HepG2 (cell line): ENCODE results near the gene RGL3. TPM values are rescaled to one million over a fixed set of nuclear protein-coding genes. Genes with fewer than 3 reads are reported as not detected.

ENCODE experiments used
- ARHGAP35 ChIP-seq: sonication (generic); formaldehyde crosslinking; IDR thresholded peaks from 2 replicates; pipeline ENCODE4 v1.9.0; 2022; ENCODE audit warnings: mild to moderate bottlenecking, inconsistent platforms, moderate library complexity, missing genetic modification reagents, borderline replicate concordance
- ATF3 ChIP-seq: sonication (generic); formaldehyde crosslinking; IDR thresholded peaks from 2 replicates; pipeline ENCODE4 v1.4.0; 2020; ENCODE audit warnings: missing genetic modification reagents
- CEBPB ChIP-seq: IDR thresholded peaks from 2 replicates; pipeline ENCODE4 v1.6.1; 2011; ENCODE audit warnings: low read depth, low read length, improper control_type of control experiment, borderline replicate concordance
- CHCHD3 ChIP-seq: sonication (generic); formaldehyde crosslinking; IDR thresholded peaks from 2 replicates; pipeline ENCODE4 v1.8.0; 2022; ENCODE audit warnings: mild to moderate bottlenecking, missing genetic modification reagents, moderate library complexity
- HDAC2 ChIP-seq: sonication (generic); formaldehyde crosslinking; IDR thresholded peaks from 2 replicates; pipeline ENCODE4 v1.4.0; 2020; ENCODE audit warnings: missing genetic modification reagents
- ISL2 ChIP-seq: sonication (generic); formaldehyde crosslinking; IDR thresholded peaks from 2 replicates; pipeline ENCODE4 v1.5.0; 2020; ENCODE audit warnings: missing genetic modification reagents
- KDM2A ChIP-seq: sonication (generic); formaldehyde crosslinking; IDR thresholded peaks from 2 replicates; pipeline ENCODE4 v1.4.0; 2020; ENCODE audit warnings: low read depth, missing genetic modification reagents, borderline replicate concordance
- MBD4 ChIP-seq: IDR thresholded peaks from 2 replicates; pipeline ENCODE4 v1.6.1; 2012; ENCODE audit warnings: low read length, inconsistent platforms, borderline replicate concordance
- MBNL3 ChIP-seq: fragments of 250-450 bp; sonication (Bioruptor Pico); conservative IDR thresholded peaks from 2 replicates; pipeline ENCODE4 v1.8.0; 2022; ENCODE audit warnings: mild to moderate bottlenecking, inconsistent platforms
- NFIC ChIP-seq: IDR thresholded peaks from 2 replicates; pipeline ENCODE4 v1.6.1; 2012; ENCODE audit warnings: mild to moderate bottlenecking, low read length, inconsistent platforms
- SNAI1 ChIP-seq: sonication (generic); formaldehyde crosslinking; IDR thresholded peaks from 2 replicates; pipeline ENCODE4 v1.5.0; 2020; ENCODE audit warnings: mild to moderate bottlenecking, missing genetic modification reagents, borderline replicate concordance
- SNRNP70 ChIP-seq: fragments of 200-400 bp; formaldehyde crosslinking; IDR thresholded peaks from 2 replicates; pipeline ENCODE4 v1.6.1; 2017; ENCODE audit warnings: mild to moderate bottlenecking, low read depth, low read length, moderate library complexity
- THAP9 ChIP-seq: sonication (generic); formaldehyde crosslinking; IDR thresholded peaks from 2 replicates; pipeline ENCODE4; 2020; ENCODE audit warnings: missing genetic modification reagents, mild to moderate bottlenecking, borderline replicate concordance
- ZBTB44 ChIP-seq: sonication (generic); formaldehyde crosslinking; IDR thresholded peaks from 2 replicates; pipeline ENCODE4 v1.4.0; 2020; ENCODE audit warnings: missing genetic modification reagents
- ZFAT ChIP-seq: sonication (generic); formaldehyde crosslinking; conservative IDR thresholded peaks from 2 replicates; pipeline ENCODE4 v1.8.1; 2023; ENCODE audit warnings: missing genetic modification reagents, inconsistent platforms
- ZNF138 ChIP-seq: sonication (generic); formaldehyde crosslinking; IDR thresholded peaks from 2 replicates; pipeline ENCODE4 v1.5.0; 2020; ENCODE audit warnings: mild to moderate bottlenecking, low read depth, missing genetic modification reagents
- ZNF263 ChIP-seq: sonication (generic); formaldehyde crosslinking; IDR thresholded peaks from 2 replicates; pipeline ENCODE4 v1.4.0; 2020; ENCODE audit warnings: missing genetic modification reagents
- ZNF512 ChIP-seq: sonication (generic); formaldehyde crosslinking; IDR thresholded peaks from 2 replicates; pipeline ENCODE4 v1.4.0; 2020; ENCODE audit warnings: mild to moderate bottlenecking, missing genetic modification reagents
- ZNF557 ChIP-seq: sonication (generic); formaldehyde crosslinking; IDR thresholded peaks from 2 replicates; pipeline ENCODE4 v1.4.0; 2020; ENCODE audit warnings: missing genetic modification reagents
- ZNF670 ChIP-seq: sonication (generic); formaldehyde crosslinking; IDR thresholded peaks from 2 replicates; pipeline ENCODE4 v1.8.0; 2022; ENCODE audit warnings: mild to moderate bottlenecking, missing genetic modification reagents, borderline replicate concordance
- ZNF672 ChIP-seq: sonication (generic); formaldehyde crosslinking; IDR thresholded peaks from 2 replicates; pipeline ENCODE4 v1.8.1; 2022; ENCODE audit warnings: missing genetic modification reagents
- ZNF816 ChIP-seq: sonication (generic); formaldehyde crosslinking; IDR thresholded peaks from 2 replicates; pipeline ENCODE4 v1.8.0; 2022; ENCODE audit warnings: missing genetic modification reagents, mild to moderate bottlenecking, borderline replicate concordance
- ZNF891 ChIP-seq: sonication (generic); formaldehyde crosslinking; IDR thresholded peaks from 2 replicates; pipeline ENCODE4 v1.5.0; 2020; ENCODE audit warnings: mild to moderate bottlenecking, missing genetic modification reagents
- ZSCAN29 ChIP-seq: sonication (generic); formaldehyde crosslinking; conservative IDR thresholded peaks from 2 replicates; pipeline ENCODE4 v1.4.0; 2020; ENCODE audit warnings: mild to moderate bottlenecking, missing genetic modification reagents
- polyA plus RNA-seq, 8 experiments: library from polyadenylated mRNA; depleted of rRNA in 3 of 8; stranded (reverse) in 7 of 8; unstranded in 1 of 8; fragments of >200 nt; fragmentation: Illumina TruSeq in 4 of 8; extraction: Trizol in 4 of 8; gene quantifications; 2 replicates each; pipeline versions ENCODE4 v1.2.1 to v1.2.3, GENCODE V29; 2011 to 2016; ENCODE audit warnings: low read depth in 4 of 8, missing spikeins in 1 of 8, mixed read lengths in 1 of 8; ENCODE audit not compliant: insufficient read depth in 1 of 8
- total RNA-seq, 5 experiments: library from RNA; depleted of rRNA; stranded (reverse); fragments of >200 nt; fragmentation: Illumina TruSeq; extraction: Trizol; gene quantifications; 2 replicates each; pipeline ENCODE4 v1.2.3, GENCODE V29; 2016; ENCODE audit warnings: low read depth in 1 of 5

Gene RGL3
- total and polyA plus RNA-seq, 2 of the 13 experiments (the other 11 are each of a cell fraction or from before 2014, with no cell fraction given) = 4.2 to 7.6 TPM

- TF ChIP-seq ZNF672 (CRISPR knock-in tag) (no peak), SNRNP70 (no peak), ARHGAP35 (CRISPR knock-in tag) (no peak), SNAI1 (CRISPR knock-in tag) (no peak), ZNF138 (CRISPR knock-in tag) (no peak), MBD4 (no peak), ZFAT (CRISPR knock-in tag) (no peak), ZBTB44 (CRISPR knock-in tag) (no peak), CEBPB (no peak), THAP9 (peak; percentile 35; the same call in 1 of the 2 replicates), ZNF263 (CRISPR knock-in tag) (peak; percentile 53; the same call in 1 of the 2 replicates), HDAC2 (no peak), ZNF816 (CRISPR knock-in tag) (no peak), ZNF512 (CRISPR knock-in tag) (no peak), ZNF557 (CRISPR knock-in tag) (no peak), MBNL3 (no peak), ZNF670 (no peak), ISL2 (CRISPR knock-in tag) (no peak), CHCHD3 (CRISPR knock-in tag) (no peak), NFIC (no peak), ZSCAN29 (CRISPR knock-in tag) (no peak), ATF3 (CRISPR knock-in tag) (no peak), KDM2A (CRISPR knock-in tag) (peak; percentile 34; the same call in 1 of the 2 replicates), ZNF891 (CRISPR knock-in tag) (no peak)
Measured at GRCh38 chr19:11418549-11419506, at the start of gene RGL3 (continued).
